OCI-LY7 (cell line): ENCODE results near the gene PNMA5. TPM values are rescaled to one million over a fixed set of nuclear protein-coding genes. Genes with fewer than 3 reads are reported as not detected.

Experiments used
- BruUV-seq: library from RNA; stranded (reverse); fragments of 400-500 nt; replicated peaks from 2 replicates; lab custom pipeline; 2021; lab: Mats Ljungman, UMichigan
- CTCF ChIA-PET: fragments of 300-600 bp; sonication (Branson Sonifier 250); formaldehyde crosslinking; loops from one replicate; lab custom pipeline; 2022; ENCODE audit warnings: antibody characterized with exemption; ENCODE audit not compliant: unreplicated experiment; lab: Charles Lee
- POLR2A ChIA-PET: fragments of 300-600 bp; sonication (Branson Sonifier 250); formaldehyde crosslinking; loops from one replicate; lab custom pipeline; 2022; ENCODE audit warnings: antibody characterized with exemption; lab: Charles Lee
- DNase-seq: peaks from one replicate; pipeline ENCODE4 v3.0.0-alpha.2; 2015; ENCODE audit warnings: low spot score
- H2AFZ ChIP-seq: fragments of 200-600 bp; sonication (generic), shearing (Covaris generic); 2 replicates; pipeline ENCODE4 v1.6.1; 2014; ENCODE audit warnings: mild to moderate bottlenecking, antibody characterized with exemption, low read length, moderate library complexity
- H3K27ac ChIP-seq: fragments of 200-600 bp; sonication (generic); 2 replicates; pipeline ENCODE4 v1.5.1; 2014; ENCODE audit warnings: mixed run types, low read depth, mild to moderate bottlenecking, moderate library complexity, low read length, inconsistent platforms; ENCODE audit not compliant: poor library complexity, severe bottlenecking
- H3K36me3 ChIP-seq: fragments of 200-600 bp; sonication (generic); 2 replicates; pipeline ENCODE4 v1.6.1; 2014; ENCODE audit warnings: mild to moderate bottlenecking, antibody characterized with exemption, low read length, moderate library complexity, mixed read lengths; ENCODE audit not compliant: insufficient read depth
- H3K4me1 ChIP-seq: fragments of 200-600 bp; sonication (generic); 2 replicates; pipeline ENCODE4 v1.5.1; 2014; ENCODE audit warnings: mild to moderate bottlenecking, low read length; ENCODE audit not compliant: insufficient read depth, poor library complexity, severe bottlenecking
- H3K4me2 ChIP-seq: fragments of 200-600 bp; sonication (generic); 2 replicates; pipeline ENCODE4 v1.6.1; 2014; ENCODE audit warnings: mild to moderate bottlenecking, low read length
- H3K4me3 ChIP-seq: fragments of 200-600 bp; sonication (generic); 2 replicates; pipeline ENCODE4 v1.5.1; 2014; ENCODE audit warnings: mild to moderate bottlenecking, low read depth, low read length; ENCODE audit not compliant: poor library complexity, severe bottlenecking
- H3K79me2 ChIP-seq: fragments of 200-600 bp; sonication (generic); 2 replicates; pipeline ENCODE4 v1.6.1; 2016; ENCODE audit warnings: low read depth, mild to moderate bottlenecking, low read length, moderate library complexity, mixed read lengths; ENCODE audit not compliant: insufficient read depth
- H3K9me2 ChIP-seq: fragments of 200-600 bp; sonication (generic); 2 replicates; pipeline ENCODE4 v1.6.1; 2016; ENCODE audit warnings: mild to moderate bottlenecking, low read length, mixed read lengths; ENCODE audit not compliant: insufficient read depth
- H3K9me3 ChIP-seq: fragments of 200-600 bp; sonication (generic); 2 replicates; pipeline ENCODE4 v1.6.1; 2014; ENCODE audit warnings: mild to moderate bottlenecking, mixed run types, low read length, mixed read lengths
- H4K20me1 ChIP-seq: fragments of 200-600 bp; sonication (generic); 2 replicates; pipeline ENCODE4 v1.6.1; 2014; ENCODE audit warnings: mild to moderate bottlenecking, antibody characterized with exemption, low read length, moderate library complexity, mixed read lengths; ENCODE audit not compliant: insufficient read depth
- CTCF ChIP-seq: fragments of 200-600 bp; sonication (generic); conservative IDR thresholded peaks from 2 replicates; pipeline ENCODE4 v1.5.1; 2014; ENCODE audit warnings: mild to moderate bottlenecking, antibody characterized with exemption, low read length, moderate library complexity, mixed read lengths
- EZH2phosphoT487 ChIP-seq: fragments of 200-600 bp; sonication (generic); IDR thresholded peaks from 2 replicates; pipeline ENCODE4 v1.6.1; 2018; ENCODE audit warnings: low read depth, borderline replicate concordance, mild to moderate bottlenecking, mixed run types, antibody characterized with exemption, low read length, moderate library complexity, mixed read lengths
- intact Hi-C: fragments of 100-400 bp; cut with micrococcal nuclease; formaldehyde crosslinking; loops from one replicate; pipeline ENCODE4 v1.10.0; 2022; ENCODE audit not compliant: unreplicated experiment
- total RNA-seq, 2 experiments: library from RNA; depleted of rRNA in 1 of 2; stranded (reverse); fragments of >200 nt in 1 of 2; shearing (Covaris generic) in 1 of 2; gene quantifications; 2 replicates each; pipeline ENCODE4 v1.2.3, GENCODE V29; 2014 to 2022

Gene PNMA5
- total RNA-seq, 2 experiments from 2014 or later: not detected

GRCh38 chrX:152942077-152942442, 51.9 kb downstream of the PNMA5 start:
- H3K36me3 ChIP-seq: no peaks in the 10 kb centered on the region
- H3K4me1 ChIP-seq: peaks cover 7% of the 10 kb centered on the region
- no peak for DNase-seq
- no peak overlapping the region for H3K27ac ChIP-seq
- intact Hi-C loops: loop anchor here (5.0 kb wide), 1 partner anchor 565 kb away; no protein-coding TSS in a partner anchor
- ChIA-PET POLR2A (interaction anchor here (1.6 kb wide), 2 partner anchors 10 to 11 kb away, joined by 3 to 9 read pairs; no protein-coding TSS in a partner anchor), CTCF (interaction anchor here (0.7 to 1.4 kb wide), 2 partner anchors 29 to 91 kb away, joined by 3 read pairs; no protein-coding TSS in a partner anchor)
- H3K9me2 ChIP-seq: no peaks in the 10 kb centered on the region
- H4K20me1 ChIP-seq: no peaks in the 10 kb centered on the region
- H3K9me3 ChIP-seq: no peaks in the 10 kb centered on the region
- TF ChIP-seq CTCF (no peak), EZH2phosphoT487 (no peak)
- peak overlapping the region; percentile 77 for H3K4me2 ChIP-seq
- BruUV-seq: no TSS peak
- peak overlapping the region; percentile 93 for H3K4me3 ChIP-seq
- H2AFZ ChIP-seq: peak overlapping the region; percentile 74
- no peaks in the 10 kb centered on the region for H3K79me2 ChIP-seq

- H3K9me2 ChIP-seq: no peaks in the 10 kb centered on the region
- H2AFZ ChIP-seq: peak overlapping the region; percentile 74
- peak overlapping the region; percentile 34 for H3K27ac ChIP-seq
- ChIA-PET POLR2A (interaction anchor here (0.9 to 1.6 kb wide), 3 partner anchors 9 to 12 kb away, joined by 3 to 9 read pairs (median 3); no protein-coding TSS in a partner anchor), CTCF (interaction anchor here (0.7 to 1.4 kb wide), 2 partner anchors 29 to 91 kb away, joined by 3 read pairs; no protein-coding TSS in a partner anchor)
- H3K36me3 ChIP-seq: no peaks in the 10 kb centered on the region
- peak overlapping the region; percentile 93 for H3K4me2 ChIP-seq
- H3K79me2 ChIP-seq: no peaks in the 10 kb centered on the region
- peak overlapping the region; percentile 93 for H3K4me3 ChIP-seq
- peak; percentile 95 for DNase-seq
- TF ChIP-seq EZH2phosphoT487 (no peak), CTCF (peak; percentile 71)
- H3K4me1 ChIP-seq: peaks cover 7% of the 10 kb centered on the region
- no peaks in the 10 kb centered on the region for H3K9me3 ChIP-seq
- H4K20me1 ChIP-seq: no peaks in the 10 kb centered on the region
- no TSS peak for BruUV-seq
- intact Hi-C loops: loop anchor here (5.0 kb wide), 1 partner anchor 566 kb away; no protein-coding TSS in a partner anchor
Measured at GRCh38 chrX:152941328-152942076, 52.4 kb downstream of the PNMA5 start.

Other genes with a start within 250 kb of the PNMA5 start
- not detected in 2 replicates for gene MAGEA2, start 240.3 kb downstream of the PNMA5 start, total RNA-seq (2014; rRNA removed; shearing (Covaris generic))
- not detected in 2 replicates for gene MAGEA2, start 240.3 kb downstream of the PNMA5 start, total RNA-seq (2022)
- not detected in 2 replicates for gene CSAG3, start 234.9 kb downstream of the PNMA5 start, total RNA-seq (2014; rRNA removed; shearing (Covaris generic))
- gene CSAG3, start 234.9 kb downstream of the PNMA5 start, total RNA-seq (2022): not detected in 2 replicates
- not detected in 2 replicates for gene MAGEA6, start 224.4 kb downstream of the PNMA5 start, total RNA-seq (2014; rRNA removed; shearing (Covaris generic))
- gene MAGEA6, start 224.4 kb downstream of the PNMA5 start, total RNA-seq (2022): not detected in 2 replicates
- 9.4 and 12.3 TPM in 2 replicates for gene CETN2, start 163.4 kb downstream of the PNMA5 start, total RNA-seq (2014; rRNA removed; shearing (Covaris generic))
- 13.9 and 15.6 TPM in 2 replicates for gene CETN2, start 163.4 kb downstream of the PNMA5 start, total RNA-seq (2022)
- 11.1 and 13.7 TPM in 2 replicates for gene NSDHL, start 163.1 kb downstream of the PNMA5 start, total RNA-seq (2014; rRNA removed; shearing (Covaris generic))
- gene NSDHL, start 163.1 kb downstream of the PNMA5 start, total RNA-seq (2022): 17.7 and 20.2 TPM in 2 replicates
- 0.73 and 1.4 TPM in 2 replicates for gene ZNF185, start 96.0 kb downstream of the PNMA5 start, total RNA-seq (2014; rRNA removed; shearing (Covaris generic))
- 20.7 and 21.3 TPM in 2 replicates for gene ZNF185, start 96.0 kb downstream of the PNMA5 start, total RNA-seq (2022)
- not detected in 2 replicates for gene PNMA3, start 62.4 kb upstream of the PNMA5 start, total RNA-seq (2014; rRNA removed; shearing (Covaris generic))
- gene PNMA3, start 62.4 kb upstream of the PNMA5 start, total RNA-seq (2022): not detected in 2 replicates
- gene PNMA6A, start 78.3 kb upstream of the PNMA5 start, total RNA-seq (2014; rRNA removed; shearing (Covaris generic)): 9.0 and 9.8 TPM in 2 replicates
- 2.2 and 2.4 TPM in 2 replicates for gene PNMA6A, start 78.3 kb upstream of the PNMA5 start, total RNA-seq (2022)
- gene MAGEA1, start 185.2 kb upstream of the PNMA5 start, total RNA-seq (2014; rRNA removed; shearing (Covaris generic)): not detected in 2 replicates
- not detected in 2 replicates for gene MAGEA1, start 185.2 kb upstream of the PNMA5 start, total RNA-seq (2022)